ENCODE measurements around the gene PRDM13.
"Not testable (repeated sequence)": the region's sequence is repeated elsewhere in the genome, so short reads cannot be mapped to it uniquely, and the experiment has no call there.

PRDM13 gene

DNA sequence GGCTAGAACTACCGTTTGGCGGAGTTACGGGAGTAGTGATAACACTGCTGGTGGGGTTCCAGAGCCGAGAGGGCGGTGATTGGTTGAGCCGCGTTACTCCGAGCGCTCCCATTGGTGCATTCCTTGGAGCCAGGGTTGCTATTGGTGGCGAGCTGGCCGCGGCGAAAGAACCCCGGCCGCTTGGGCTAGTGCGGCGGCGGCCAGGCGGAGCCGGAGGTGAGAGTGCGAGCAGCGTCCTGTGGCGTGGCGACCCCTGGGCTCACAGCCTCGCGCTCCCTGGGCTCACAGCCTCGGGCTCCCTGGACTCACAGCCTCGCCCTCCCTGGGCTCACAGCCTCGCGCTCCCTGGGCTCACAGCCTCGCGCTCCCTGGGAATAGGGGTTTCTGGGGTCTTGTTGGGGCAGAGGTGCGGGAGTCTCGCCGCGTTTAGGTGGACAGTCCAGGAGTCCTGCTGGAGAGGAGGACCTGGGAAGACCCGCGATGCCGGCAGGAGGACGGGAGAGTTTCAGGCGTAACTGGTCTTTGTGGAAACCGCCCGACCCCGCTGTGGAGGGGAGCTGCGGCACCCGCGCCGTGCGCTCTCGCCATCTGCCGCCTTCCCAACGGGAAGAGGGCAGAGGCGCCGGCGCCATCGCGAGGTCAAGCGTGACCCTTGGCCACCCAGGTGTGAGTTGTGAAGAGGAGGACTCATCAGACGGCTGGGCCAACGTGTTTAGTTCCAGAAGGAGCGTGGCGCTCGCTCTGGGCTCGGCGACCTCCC, 12.2 kb downstream of the PRDM13 start:
- DNase-seq (ENCODE audit: insufficient read length, low spot score) (no peak), FAIRE-seq (no peak)

DNA sequence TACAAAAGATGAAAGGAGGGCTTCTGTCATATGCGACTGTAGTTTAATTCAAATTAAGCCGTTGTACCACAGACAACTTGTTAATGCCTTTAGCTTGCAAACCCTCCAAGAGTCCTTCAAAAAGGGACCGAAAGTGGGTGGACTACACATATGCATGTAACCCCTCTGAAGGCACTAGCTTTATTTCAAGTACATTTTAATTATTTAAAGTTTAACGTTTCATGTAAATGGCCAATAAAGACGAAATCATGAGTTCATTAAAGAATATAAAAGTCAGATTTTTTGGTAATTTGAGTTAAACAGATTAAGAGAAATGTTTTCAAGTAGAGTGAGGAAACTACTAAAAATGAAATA, 12.8 kb downstream of the PRDM13 start:
- FAIRE-seq = no peak
- DNase-seq (ENCODE audit: insufficient read length, low spot score) = no peak

DNA sequence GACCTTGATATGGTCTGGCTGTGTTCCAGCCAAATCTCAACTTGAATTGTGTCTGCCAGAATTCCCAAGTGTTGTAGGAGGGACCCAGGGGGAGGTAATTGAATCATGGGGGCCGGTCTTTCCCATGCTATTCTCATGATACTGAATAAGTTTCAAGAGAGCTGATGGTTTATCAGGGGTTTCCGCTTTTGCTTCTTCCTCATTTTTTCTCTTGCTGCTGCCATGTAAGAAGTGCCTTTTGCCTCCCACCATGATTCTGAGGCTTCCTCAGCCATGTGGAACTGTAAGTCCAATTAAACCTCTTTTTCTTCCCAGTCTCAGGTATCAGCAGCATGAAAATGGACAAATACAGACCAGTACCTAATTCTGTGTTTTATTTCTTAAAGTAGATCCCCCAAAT, 15.4 kb downstream of the PRDM13 start:
- not testable (repeated sequence) for FAIRE-seq; DNase-seq (ENCODE audit: insufficient read length, low spot score)

DNA sequence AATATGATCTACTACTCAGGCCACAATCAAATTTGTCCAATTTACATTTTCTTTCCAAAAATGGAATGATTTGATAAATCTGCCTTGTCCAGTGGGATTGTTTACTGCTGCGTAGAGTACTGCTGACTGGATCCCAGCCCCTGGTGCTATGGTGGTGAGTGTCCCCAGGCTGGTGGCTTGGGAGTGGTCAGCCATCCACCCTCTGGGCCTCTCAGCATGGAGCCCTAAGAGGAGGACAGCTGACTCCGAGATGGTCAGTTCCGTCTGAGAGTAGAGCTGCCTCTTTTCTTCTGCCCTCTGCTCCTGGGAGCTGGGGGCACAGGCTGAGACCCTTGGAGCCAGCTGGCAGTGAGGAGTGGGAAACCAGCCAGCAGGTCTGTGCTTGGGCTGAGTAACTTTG, 22.7 kb downstream of the PRDM13 start:
- FAIRE-seq = no peak
- no peak for DNase-seq (ENCODE audit: insufficient read length, low spot score)

DNA sequence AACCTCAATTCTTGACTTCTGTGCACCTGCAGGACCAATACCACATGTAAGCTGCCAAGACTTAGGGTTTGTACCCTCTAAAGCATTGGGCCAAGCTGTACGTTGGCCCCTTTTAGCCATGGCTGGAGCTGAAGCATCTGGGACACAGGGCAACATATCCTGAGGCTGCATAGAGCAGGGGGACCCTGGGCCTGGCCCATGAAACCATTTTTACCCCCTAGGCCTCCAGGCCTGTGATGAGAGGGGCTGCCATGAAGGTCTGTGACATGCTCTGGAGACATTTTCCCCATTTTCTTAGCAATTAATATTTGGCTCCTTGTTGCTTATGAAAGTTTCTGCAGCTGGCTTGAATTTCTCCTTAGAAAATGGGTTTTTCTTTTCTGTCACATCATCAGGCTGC, 31.0 kb downstream of the PRDM13 start:
- no peak for FAIRE-seq

DNA sequence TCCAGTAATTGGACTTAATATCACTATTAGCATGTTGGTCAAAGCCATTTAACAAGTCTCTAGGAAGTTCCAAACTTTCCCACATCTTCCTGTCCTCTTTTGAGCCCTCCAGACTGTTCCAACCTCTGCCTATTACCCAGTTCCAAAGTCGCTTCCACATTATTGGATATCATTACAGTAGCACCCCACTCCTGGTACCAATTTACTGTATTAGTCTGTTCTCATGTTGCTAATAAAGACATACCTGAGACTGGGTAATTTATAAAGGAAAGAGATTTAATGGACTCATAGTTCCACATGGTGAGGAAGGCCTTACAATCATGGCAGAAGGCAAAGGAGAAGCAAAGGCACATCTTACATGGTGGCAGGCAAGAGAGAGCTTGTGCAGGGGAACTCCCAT, 31.7 kb downstream of the PRDM13 start:
- FAIRE-seq; DNase-seq (ENCODE audit: insufficient read length, low spot score): not testable (repeated sequence)

More for the DNA sequence above, 31.0 kb downstream of the PRDM13 start:
- no peak for DNase-seq (ENCODE audit: insufficient read length, low spot score)

DNA sequence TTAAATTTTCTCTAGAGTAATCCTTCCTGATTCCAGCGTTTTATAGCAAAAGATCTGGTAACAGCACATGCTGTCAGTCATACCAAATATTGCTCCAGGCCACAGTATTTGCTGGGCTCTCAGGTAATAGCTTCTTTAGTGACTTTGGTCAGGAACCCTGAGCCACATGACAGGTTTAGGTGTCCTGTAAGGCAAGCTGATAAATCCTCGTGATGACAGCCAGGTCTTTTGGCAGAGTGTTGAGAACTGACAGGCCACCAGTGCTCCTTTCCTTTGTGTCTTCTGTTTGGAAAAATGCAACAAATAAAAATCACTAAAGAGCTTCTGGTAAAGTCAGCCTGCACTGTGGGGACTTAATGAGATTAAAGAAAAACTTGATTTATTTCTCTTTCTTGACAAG, 34.6 kb downstream of the PRDM13 start:
- FAIRE-seq (no peak), DNase-seq (ENCODE audit: insufficient read length, low spot score) (no peak)

DNA sequence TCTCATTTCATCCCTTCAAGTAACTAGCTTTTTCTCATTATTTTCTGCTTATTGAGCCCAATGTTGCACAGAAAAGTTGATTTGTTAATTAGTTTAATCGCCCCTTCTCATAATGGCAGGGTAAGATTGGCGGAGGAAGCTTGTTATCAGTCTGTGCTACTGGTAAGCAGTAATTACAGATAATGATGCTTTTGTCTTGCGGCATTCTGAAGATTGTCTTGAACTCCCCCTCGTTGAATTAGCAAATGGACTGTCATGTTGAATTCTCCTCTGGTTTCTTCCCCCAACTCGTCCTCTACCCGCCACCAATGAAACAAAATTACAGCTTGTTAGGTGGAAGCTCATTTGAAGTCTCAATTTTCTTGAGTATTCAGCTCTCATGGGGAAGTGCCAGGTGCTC, 39.4 kb downstream of the PRDM13 start:
- DNase-seq (ENCODE audit: insufficient read length, low spot score) (no peak), FAIRE-seq (no peak)

DNA sequence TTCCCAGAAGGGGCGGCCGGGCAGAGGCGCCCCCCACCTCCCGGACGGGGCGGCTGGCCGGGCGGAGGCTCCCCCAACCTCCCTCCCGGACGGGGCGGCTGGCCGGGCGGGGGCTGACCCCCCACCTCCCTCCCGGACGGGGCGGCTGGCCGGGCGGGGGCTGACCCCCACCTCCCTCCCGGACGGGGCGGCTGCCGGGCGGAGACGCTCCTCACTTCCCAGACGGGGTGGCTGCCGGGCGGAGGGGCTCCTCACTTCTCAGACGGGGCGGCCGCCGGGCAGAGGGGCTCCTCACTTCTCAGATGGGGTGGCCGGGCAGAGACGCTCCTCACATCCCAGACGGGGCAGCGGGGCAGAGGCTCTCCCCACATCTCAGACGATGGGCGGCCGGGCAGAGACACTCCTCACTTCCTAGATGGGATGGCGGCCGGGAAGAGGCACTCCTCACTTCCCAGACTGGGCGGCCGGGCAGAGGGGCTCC, 43.5 kb downstream of the PRDM13 start:
- not testable (repeated sequence) for DNase-seq (ENCODE audit: insufficient read length, low spot score); FAIRE-seq

DNA sequence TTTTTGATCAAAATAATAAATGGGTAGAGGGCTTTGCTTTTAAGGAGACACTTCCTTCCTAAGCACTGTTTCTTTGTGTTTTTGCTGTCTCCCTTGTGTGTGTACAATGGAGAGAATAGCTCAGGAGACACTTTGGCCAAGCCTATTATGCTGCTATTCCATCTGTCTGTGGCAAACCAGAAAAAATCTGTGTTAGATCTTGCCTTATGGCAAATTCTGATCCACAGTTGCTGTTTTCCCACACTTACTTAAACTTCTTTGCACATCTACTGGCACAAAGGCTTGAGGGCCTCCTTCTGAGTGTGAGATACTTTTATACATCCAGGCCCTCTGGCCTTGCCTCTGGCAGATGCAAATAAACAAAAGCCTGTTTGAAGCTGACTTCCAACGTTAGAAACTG, 53.6 kb downstream of the PRDM13 start:
- DNase-seq (ENCODE audit: insufficient read length, low spot score) (no peak), FAIRE-seq (no peak)

DNA sequence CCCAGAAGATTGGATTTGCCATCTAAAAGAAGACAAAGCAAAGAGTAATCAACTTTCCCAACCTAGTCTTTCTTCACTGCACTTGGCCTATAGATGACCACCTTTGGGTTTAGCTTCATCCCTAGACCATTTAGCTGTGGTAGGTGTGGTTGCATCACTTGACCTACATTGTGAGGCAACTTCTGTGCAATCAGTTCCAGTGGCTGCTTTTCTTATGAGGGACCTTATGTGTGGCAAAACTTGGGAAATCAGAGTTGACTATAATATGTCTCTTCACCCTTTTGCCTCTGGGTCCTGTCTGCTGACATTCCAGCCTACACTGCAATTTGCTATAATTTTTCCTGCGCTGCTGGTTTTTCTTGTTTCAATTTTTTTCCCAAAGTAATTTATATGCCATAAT, 55.2 kb downstream of the PRDM13 start:
- FAIRE-seq (no peak), DNase-seq (ENCODE audit: insufficient read length, low spot score) (no peak)

DNA sequence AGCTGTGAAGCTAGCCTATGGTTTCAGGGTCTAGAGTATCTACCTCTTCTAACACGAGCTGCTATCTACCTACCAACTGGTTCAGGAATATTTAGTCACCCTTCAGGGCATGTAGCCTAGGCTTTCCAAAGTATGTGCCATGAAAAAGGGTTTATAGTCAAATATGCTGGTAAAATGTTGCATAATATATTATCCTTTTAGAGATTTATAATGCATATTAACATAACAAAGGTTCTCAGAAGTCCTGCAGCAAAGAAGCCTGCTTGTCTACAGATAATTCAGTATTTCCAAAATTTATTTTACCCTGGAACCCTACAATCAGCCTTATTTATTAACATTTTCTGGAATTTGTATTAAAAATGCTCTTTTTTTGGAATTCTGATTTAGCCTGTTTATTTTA, 56.0 kb downstream of the PRDM13 start:
- no peak for DNase-seq (ENCODE audit: insufficient read length, low spot score)
- no peak for FAIRE-seq
